ENCODE measurements around the gene IL34.
A peak's percentile ranks its signal among the peaks of the same experiment; 100 is the strongest.

The IL34 gene

GRCh38 chr16:70702624-70703023, 56.3 kb downstream of the IL34 start:
- no peak for DNase-seq (ENCODE audit: low read depth)

GRCh38 chr16:70703041-70703834, 56.9 kb downstream of the IL34 start:
- DNase-seq (ENCODE audit: low read depth), result peak; percentile 96

GRCh38 chr16:70703835-70704381, 57.5 kb downstream of the IL34 start:
- no peak for DNase-seq (ENCODE audit: low read depth)

GRCh38 chr16:70704586-70704985, 58.2 kb downstream of the IL34 start:
- peak; percentile 51 for DNase-seq (ENCODE audit: low read depth)

- DNase-seq (ENCODE audit: low read depth), result peak; percentile 43
These were observed 58.7 kb downstream of the IL34 start for GRCh38 chr16:70705056-70705455.

GRCh38 chr16:70706948-70707465, 60.6 kb downstream of the IL34 start:
- DNase-seq (ENCODE audit: low read depth), result peak; percentile 96

- no peak for DNase-seq (ENCODE audit: low read depth)
These were observed 62.2 kb downstream of the IL34 start for GRCh38 chr16:70708366-70709246.

- no peak for DNase-seq (ENCODE audit: low read depth)
These were observed 63.1 kb downstream of the IL34 start for GRCh38 chr16:70709457-70709856.

- no peak for DNase-seq (ENCODE audit: low read depth)
These were observed 63.6 kb downstream of the IL34 start for GRCh38 chr16:70709942-70710341.

Measured in GM04504 (cell line).